ENCODE measurements around the gene UBL4B.

Gene UBL4B

GRCh38 chr1:110102081-110102480 is 10.2 kb upstream of the UBL4B start:
- TF ChIP-seq CTCF (IDR thresholded peaks at IDR 0.05; ENCODE audit: low read length, missing control alignments), result no peak
- no peak overlapping the region for H3K4me3 ChIP-seq (replicated peaks; ENCODE audit: low read depth, low read length)
- DNase-seq (ENCODE audit: low read depth), result peak; percentile 29

DNA sequence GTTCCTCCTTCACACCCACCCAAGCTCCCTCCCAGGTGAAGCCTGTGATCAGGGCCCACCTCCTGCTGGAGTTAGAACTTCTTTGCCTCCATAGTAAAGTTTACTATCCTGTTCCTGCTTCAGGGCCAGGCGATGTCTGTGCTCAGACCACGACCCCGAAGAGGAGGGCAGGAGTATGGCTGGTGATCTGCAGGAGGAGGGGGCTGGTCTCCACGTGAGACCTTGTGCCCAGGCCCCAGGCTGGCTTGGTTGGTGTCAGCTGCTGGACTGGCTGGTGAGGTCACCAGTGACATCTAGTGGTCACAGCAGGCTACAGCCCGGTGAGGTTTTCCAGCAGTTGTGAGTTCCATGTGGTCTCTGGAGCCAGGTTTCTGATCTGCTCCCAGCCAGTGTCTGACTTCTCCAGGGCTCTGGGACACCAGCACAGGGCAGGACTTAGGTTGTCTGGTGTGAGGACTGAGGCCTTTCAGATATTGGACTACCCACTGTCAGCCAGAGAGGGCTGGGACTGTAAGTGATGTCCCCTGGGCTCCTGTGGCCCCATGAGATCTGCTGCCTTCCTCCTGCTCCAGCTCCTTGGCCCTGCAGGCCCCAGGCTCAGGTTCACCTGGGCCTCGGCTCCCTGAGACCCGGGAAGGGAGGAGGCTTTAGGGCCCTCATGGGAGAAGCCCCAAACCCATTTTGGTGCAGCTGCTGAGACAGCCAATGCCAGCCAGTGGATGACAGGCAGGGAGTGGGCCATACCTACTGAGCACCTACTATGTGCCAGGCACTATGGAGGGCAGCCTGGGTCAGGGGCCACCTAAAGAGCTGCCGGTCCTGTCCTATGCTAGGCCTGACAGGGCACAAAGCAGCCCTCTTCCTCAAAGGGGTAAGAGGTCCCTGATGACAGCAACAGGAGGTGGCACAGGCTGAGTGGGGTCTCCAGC is 6.0 kb upstream of the UBL4B start:
- peak; percentile 98 for TF ChIP-seq CTCF (IDR thresholded peaks at IDR 0.05; ENCODE audit: low read length, missing control alignments)
- H3K4me3 ChIP-seq (replicated peaks; ENCODE audit: low read depth, low read length), result no peak overlapping the region
- peak; percentile 75 for DNase-seq (ENCODE audit: low read depth)

GRCh38 chr1:110107867-110108469 is 4.3 kb upstream of the UBL4B start:
- DNase-seq (ENCODE audit: low read depth), result no peak
- no peak for TF ChIP-seq CTCF (IDR thresholded peaks at IDR 0.05; ENCODE audit: low read length, missing control alignments)
- no peak overlapping the region for H3K4me3 ChIP-seq (replicated peaks; ENCODE audit: low read depth, low read length)

GRCh38 chr1:110111081-110111480 is 1.2 kb upstream of the UBL4B start:
- DNase-seq (ENCODE audit: low read depth), result no peak
- TF ChIP-seq CTCF (IDR thresholded peaks at IDR 0.05; ENCODE audit: low read length, missing control alignments), result no peak
- no peak overlapping the region for H3K4me3 ChIP-seq (replicated peaks; ENCODE audit: low read depth, low read length)

GRCh38 chr1:110112656-110113055 is 413 bp downstream of the UBL4B start:
- H3K4me3 ChIP-seq (replicated peaks; ENCODE audit: low read depth, low read length), result no peak overlapping the region

GRCh38 chr1:110113551-110113950 is 1.3 kb downstream of the UBL4B start:
- no peak overlapping the region for H3K4me3 ChIP-seq (replicated peaks; ENCODE audit: low read depth, low read length)
- DNase-seq (ENCODE audit: low read depth), result no peak
- no peak for TF ChIP-seq CTCF (IDR thresholded peaks at IDR 0.05; ENCODE audit: low read length, missing control alignments)

More at GRCh38 chr1:110112656-110113055, 413 bp downstream of the UBL4B start:
- TF ChIP-seq CTCF (IDR thresholded peaks at IDR 0.05; ENCODE audit: low read length, missing control alignments), result no peak
- DNase-seq (ENCODE audit: low read depth), result no peak

All from fibroblast of pulmonary artery (primary cell).